GM12892 (cell line): Measurements from ENCODE around the gene TMEM179.

Source experiments
- POLR2A ChIP-seq: IDR thresholded peaks from 2 replicates; pipeline ENCODE4 v1.6.1; 2011; ENCODE audit warnings: low read depth, low read length, control low read depth
- POLR2AphosphoS5 ChIP-seq: IDR thresholded peaks from 2 replicates; pipeline ENCODE4 v1.6.1; 2011; ENCODE audit warnings: low read depth, low read length, control low read depth
- TAF1 ChIP-seq: IDR thresholded peaks from 2 replicates; pipeline ENCODE4 v1.6.1; 2011; ENCODE audit warnings: low read depth, mild to moderate bottlenecking, control low read depth, low read length, borderline replicate concordance

- TF ChIP-seq POLR2A (no peak), POLR2AphosphoS5 (no peak), TAF1 (no peak)
Observed at GRCh38 chr14:104572668-104573067, 31.9 kb downstream of the TMEM179 start.
